HG03442 (cell line): Measurements from ENCODE around the gene SLCO3A1.
"Not testable (repeated sequence)": the region's sequence is repeated elsewhere in the genome, so short reads cannot be mapped to it uniquely, and the experiment has no call there.

ENCODE experiments used
- ATAC-seq: cut with Tn5 transposase; IDR thresholded peaks from one replicate; pipeline ENCODE4 v1.9.1; 2021; ENCODE audit warnings: mild to moderate bottlenecking, moderate library complexity; ENCODE audit not compliant: unreplicated experiment

The SLCO3A1 gene

DNA sequence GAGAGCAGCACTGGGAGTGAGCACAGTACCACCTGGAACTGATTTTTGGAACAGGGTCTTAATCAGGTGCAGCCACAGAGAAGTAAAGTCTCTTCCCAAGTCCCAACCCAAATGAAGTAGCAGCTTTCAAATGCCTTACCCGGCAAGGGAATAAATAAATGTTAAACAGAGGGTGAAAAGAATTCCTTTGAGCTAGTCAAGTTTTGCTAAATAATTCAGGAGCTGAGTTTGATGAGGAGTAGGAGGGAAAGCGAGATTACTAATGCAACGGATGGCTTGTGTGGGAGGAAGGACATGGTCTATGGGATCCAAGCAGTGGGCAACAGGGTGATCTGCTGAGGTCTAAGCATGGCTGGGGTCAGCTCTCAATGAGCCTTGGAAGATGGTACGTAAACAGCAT lies 335.7 kb downstream of the SLCO3A1 start:
- ATAC-seq, result no peak

DNA sequence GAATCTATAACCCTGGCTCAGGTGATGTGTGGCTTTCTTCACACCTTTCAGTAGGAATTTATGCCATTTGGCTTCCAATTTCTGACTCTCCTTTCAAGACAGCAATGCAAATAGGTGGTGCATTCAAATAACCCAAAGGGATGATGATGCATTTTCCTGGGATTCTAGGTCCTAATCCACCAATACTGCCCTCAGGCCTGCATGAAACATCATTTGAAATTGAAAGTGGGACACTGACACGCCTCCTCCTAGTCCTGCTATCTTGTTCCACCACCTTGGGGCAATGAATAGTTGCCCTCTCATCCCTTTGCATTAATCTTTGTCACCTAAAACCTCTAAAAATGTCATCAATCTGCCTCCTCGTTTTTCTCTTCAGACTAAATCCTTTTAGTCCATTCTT lies 341.7 kb downstream of the SLCO3A1 start:
- ATAC-seq, result no peak

DNA sequence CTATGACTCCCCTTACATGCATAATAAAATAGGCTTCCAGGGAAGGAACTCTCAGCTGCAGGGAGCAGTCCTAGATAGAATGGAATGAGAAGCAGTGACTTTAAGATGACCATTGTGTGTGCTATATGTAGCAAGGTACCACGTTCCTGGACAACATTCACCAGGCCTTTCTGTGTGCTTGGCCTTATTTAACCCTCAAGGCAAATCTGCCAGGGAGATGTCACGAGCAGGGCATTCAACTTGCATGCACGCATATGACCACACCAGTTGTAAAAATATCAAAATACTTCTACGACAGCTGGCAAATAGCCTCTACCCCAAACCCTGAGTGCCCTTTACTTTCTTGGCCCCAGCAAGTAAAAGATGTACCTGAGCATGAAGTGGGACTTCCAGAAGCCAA lies 342.8 kb downstream of the SLCO3A1 start:
- ATAC-seq, result no peak

DNA sequence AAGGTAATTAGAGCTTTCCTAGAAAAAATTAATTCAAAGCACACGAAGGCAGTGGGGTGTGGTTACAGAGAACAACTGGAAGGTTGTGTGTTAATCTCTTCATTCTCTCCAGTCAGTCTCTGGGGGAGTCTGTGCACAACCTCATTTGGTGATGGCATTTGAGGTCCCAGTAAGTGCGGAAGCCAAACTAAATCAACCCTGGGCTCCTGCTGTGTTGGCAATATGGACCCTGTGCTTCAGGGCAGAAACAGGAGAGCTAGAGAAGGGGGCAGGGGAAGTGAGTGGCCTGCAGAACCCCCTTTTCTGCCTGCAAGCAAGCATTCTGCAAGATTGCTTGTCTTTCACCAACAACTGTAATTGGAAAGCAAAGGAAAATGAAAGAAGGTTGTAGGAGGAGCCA lies 344.2 kb downstream of the SLCO3A1 start:
- no peak for ATAC-seq

DNA sequence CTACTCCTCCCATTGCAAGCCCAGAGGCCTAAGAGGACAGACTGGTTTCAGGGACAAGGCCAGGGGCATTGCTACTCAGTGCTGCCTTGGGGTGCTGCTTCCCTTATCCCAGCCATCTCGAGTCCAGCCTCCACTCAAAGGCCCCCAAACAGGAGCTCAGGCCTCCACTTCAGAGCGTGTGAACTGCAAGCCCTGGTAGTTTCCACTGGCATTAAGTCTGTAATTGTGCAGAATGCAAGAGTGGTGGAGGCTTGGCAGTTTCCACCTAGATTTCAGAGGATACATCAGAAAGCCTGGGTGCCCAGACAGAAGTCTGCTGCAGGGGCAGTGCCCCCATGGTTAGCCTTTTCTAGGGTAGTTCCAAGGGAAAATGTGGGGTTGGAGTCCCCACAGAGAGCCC lies 347.4 kb downstream of the SLCO3A1 start:
- ATAC-seq, result no peak

DNA sequence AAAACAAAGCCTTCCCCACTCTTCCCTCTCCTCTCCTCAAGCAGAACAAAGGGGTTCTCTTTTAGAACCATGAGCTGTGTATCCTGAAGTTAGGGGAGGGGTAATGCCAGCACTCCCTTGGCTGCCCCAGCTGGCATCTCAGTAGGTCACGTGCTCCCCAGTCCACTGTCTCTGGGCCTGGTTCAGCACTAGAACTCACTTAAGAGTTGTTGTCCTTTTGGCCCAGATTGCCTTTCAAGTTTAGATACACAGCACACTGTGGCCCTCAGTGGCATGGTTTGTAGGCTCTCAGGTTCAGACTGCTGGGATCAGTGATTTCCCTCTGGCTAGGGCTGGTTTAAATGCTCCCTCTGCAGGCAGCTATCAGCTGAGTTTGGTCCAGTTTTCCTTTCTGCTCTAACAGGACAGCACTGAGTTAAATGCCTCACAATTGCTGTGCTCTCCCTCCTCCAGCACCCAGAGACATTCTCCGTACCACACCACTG lies 351.8 kb downstream of the SLCO3A1 start:
- no peak for ATAC-seq

DNA sequence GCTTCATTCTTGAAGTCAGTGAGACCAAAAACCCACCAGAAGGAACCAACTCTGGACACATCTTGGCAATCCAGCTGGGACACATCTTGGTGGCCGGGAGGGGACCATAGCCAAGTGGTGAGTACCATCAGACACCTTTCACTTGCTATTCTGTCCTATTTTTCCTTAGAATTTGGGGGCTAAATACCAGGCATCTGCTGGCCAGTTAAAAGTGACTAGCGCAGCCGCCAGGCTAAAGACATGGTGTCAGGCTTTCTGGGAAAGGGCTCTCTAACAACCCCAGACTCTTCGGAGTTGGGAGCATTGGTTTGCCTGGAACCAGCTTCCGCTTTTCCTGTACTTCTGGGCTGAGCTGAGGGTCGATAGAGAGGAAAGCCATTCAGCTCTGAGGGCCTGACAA lies 354.1 kb downstream of the SLCO3A1 start:
- not testable (repeated sequence) for ATAC-seq
